GM21825 (cell line): Measurements from ENCODE around the gene DNAJC9.
A peak's percentile ranks its signal among the peaks of the same experiment; 100 is the strongest.
"Not testable (repeated sequence)": the region's sequence is repeated elsewhere in the genome, so short reads cannot be mapped to it uniquely, and the experiment has no call there.

Experiments used
- ATAC-seq: cut with Tn5 transposase; IDR thresholded peaks from one replicate; pipeline ENCODE4 v1.9.1; 2021; ENCODE audit warnings: mild to moderate bottlenecking, moderate library complexity; ENCODE audit not compliant: unreplicated experiment

The DNAJC9 gene

GRCh38 chr10:73246646-73247508 is at the start of gene DNAJC9:
TSS of gene DNAJC9 (minus strand) at chr10:73247255. CDS start at chr10:73247189, 66 bp downstream.
- peak; percentile 78 for ATAC-seq

GRCh38 chr10:73293461-73293860 is 46.4 kb upstream of the DNAJC9 start:
- no peak for ATAC-seq

- ATAC-seq, result no peak
Observed at GRCh38 chr10:73289958-73290357, 42.9 kb upstream of the DNAJC9 start.

GRCh38 chr10:73287441-73287840 is 40.4 kb upstream of the DNAJC9 start:
- no peak for ATAC-seq

GRCh38 chr10:73281097-73281496 is 34.0 kb upstream of the DNAJC9 start:
- no peak for ATAC-seq

- no peak for ATAC-seq
Observed at GRCh38 chr10:73264423-73264822, 17.4 kb upstream of the DNAJC9 start.

GRCh38 chr10:73263693-73264347 is 16.8 kb upstream of the DNAJC9 start:
- no peak for ATAC-seq

- no peak for ATAC-seq
Observed at GRCh38 chr10:73262880-73263555, 16.0 kb upstream of the DNAJC9 start.

GRCh38 chr10:73262105-73262730 is 15.2 kb upstream of the DNAJC9 start:
- no peak for ATAC-seq

GRCh38 chr10:73261362-73261995 is 14.4 kb upstream of the DNAJC9 start:
- no peak for ATAC-seq

- not testable (repeated sequence) for ATAC-seq
Observed at GRCh38 chr10:73258612-73259011, 11.6 kb upstream of the DNAJC9 start.

GRCh38 chr10:73253225-73253555 is 6.1 kb upstream of the DNAJC9 start:
- ATAC-seq, result no peak

GRCh38 chr10:73252445-73253224 is 5.6 kb upstream of the DNAJC9 start, which contains the start of gene MRPS16:
TSS of gene MRPS16 (minus strand) at chr10:73252644. CDS start at chr10:73252482, 162 bp downstream.
- ATAC-seq, result peak; percentile 82

- ATAC-seq, result no peak
Observed at GRCh38 chr10:73251683-73252444, 4.8 kb upstream of the DNAJC9 start.

- ATAC-seq, result no peak
Observed at GRCh38 chr10:73248259-73248724, 1.2 kb upstream of the DNAJC9 start.

GRCh38 chr10:73247509-73248258 is 629 bp upstream of the DNAJC9 start:
- ATAC-seq, result no peak

- ATAC-seq, result no peak
Observed at GRCh38 chr10:73246322-73246645, 771 bp downstream of the DNAJC9 start.

- ATAC-seq, result no peak
Observed at GRCh38 chr10:73244866-73245477, 2.1 kb downstream of the DNAJC9 start.
